Hippocampal formation (tissue), 2 donors: Measurements from ENCODE around the gene BLOC1S5.
"Not testable (repeated sequence)": the region's sequence is repeated elsewhere in the genome, so short reads cannot be mapped to it uniquely, and the experiment has no call there.

Experiments
- DNase-seq, 2 donors: peaks; one replicate each; lab custom pipeline; 2025; lab: John Stamatoyannopoulos, UW

The BLOC1S5 gene

GRCh38 chr6:8080362-8081151, 16.4 kb upstream of the BLOC1S5 start:
- no peak for DNase-seq

DNA sequence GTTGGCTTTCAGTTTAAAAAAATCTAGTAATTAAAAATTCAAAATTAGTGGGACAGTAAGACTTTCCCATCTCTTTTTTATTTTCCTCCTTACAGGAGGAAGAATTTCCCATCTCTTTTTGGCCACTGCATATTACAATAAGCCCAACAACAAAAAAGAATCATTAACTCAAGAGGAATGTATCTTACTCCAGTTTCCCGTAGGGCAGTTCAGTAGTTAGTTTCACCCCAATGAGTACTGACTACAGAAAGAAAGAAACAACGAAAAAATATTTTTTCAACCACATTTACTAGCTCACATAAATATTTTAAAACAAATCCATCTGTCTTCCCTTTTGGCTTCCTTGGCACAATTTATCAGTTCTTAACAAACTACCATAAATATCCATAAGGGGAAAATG, 14.9 kb upstream of the BLOC1S5 start:
- no peak for DNase-seq

GRCh38 chr6:8077991-8078390, 13.8 kb upstream of the BLOC1S5 start:
- DNase-seq, result no peak

DNA sequence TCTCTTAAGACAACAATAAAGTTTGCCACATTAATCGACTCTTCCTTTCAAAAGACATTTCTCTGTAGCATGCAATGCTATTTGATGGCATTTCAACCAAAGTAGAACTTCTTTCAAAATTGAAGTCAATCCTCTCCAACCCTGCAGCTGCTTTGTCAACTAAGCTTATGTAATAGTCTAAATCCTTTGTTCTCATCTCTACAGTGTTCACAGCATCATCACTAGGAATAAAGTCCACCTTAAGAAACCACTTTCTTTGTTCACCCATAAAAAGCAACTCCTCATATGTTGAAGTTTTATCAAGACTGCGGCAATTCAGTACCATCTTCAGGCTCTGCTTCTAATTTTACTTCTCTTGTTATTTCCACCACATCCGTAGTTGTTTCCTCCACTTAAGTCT, 11.5 kb upstream of the BLOC1S5 start:
- no peak for DNase-seq

DNA sequence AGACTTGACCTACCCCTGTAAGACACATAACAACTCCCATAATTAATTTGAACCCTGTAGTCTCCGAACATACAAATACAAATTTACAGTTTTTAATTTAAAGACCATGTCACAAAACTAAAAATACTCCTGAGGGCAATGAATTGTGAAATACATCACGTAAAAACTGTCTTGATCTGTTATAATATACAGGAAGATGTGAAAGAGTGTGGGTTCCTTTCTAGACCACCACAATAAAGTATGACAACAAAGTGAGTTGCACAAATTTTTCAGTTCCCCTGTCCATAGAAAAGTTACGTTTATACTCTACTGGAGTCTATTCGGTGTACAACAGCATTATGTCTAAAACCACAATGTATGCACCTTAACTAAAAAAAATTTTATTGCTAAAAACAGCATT, 11.0 kb upstream of the BLOC1S5 start:
- DNase-seq, result no peak

- DNase-seq, result no peak
Measured at GRCh38 chr6:8074213-8074612, 10.0 kb upstream of the BLOC1S5 start.

DNA sequence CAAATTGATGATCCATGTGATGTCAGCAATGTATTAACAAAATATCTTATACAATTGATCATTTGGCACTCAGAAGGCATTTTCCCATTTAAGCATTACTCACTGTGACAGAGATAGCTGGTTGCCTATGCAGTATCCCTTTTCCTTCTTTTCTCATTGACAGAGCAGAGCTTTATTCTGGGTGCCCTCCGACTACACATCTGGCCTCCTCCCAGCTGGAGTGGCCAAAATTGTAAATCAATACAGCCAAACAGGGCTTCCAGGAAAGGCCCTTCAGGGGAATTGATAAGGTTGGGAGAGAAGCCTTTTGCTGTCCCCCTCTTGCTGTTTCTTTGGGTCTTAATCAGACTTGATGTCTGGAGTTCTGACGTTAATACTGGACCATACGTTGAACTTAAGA, 9.6 kb upstream of the BLOC1S5 start:
- DNase-seq, result no peak

- no peak for DNase-seq
Measured at GRCh38 chr6:8070718-8071117, 6.5 kb upstream of the BLOC1S5 start.

GRCh38 chr6:8069631-8070284, 5.6 kb upstream of the BLOC1S5 start:
- DNase-seq, result no peak

DNA sequence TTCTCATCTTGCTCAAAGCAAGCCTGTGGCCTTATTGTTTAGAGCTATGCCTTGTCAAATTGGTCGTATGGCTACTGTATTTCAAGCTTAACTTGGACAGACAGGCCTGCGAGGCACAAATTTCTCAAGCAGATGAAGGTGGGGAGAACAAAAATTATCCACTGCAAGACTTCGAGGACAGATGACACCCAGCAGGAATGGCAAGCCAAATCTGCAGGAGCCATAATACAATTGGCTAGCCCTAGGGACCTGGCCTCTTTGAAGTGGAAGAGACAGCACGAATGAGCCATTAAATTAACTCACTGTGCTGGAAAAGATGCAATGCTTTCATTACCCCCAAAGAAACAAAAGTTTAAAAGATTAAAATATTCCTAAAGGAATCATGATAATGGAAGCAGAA, 5.0 kb upstream of the BLOC1S5 start:
- DNase-seq, result no peak

GRCh38 chr6:8066108-8066507, 1.9 kb upstream of the BLOC1S5 start:
- DNase-seq, result no peak

DNA sequence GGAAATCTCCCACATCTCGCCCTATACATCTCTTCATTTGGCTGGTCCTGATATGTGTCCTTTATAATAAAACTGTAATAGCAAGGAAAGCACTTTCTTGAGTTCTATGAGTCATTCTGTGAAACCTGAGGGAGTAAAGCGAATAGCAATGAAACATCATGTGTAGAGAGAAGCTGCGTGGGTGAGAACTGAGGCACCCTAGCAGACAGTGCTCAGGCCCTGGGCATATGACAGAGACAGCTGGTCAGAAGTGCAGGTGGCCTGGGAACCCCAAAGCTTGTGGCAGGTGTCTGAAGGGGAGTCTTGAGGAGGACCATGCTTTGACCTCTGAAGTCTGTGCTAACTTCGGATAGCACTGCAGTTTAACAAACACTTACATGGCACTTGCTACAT, 1.3 kb upstream of the BLOC1S5 start:
- DNase-seq, result no peak

- DNase-seq, result no peak
Measured at GRCh38 chr6:8064638-8065518, 689 bp upstream of the BLOC1S5 start.

GRCh38 chr6:8061736-8062135, 2.5 kb downstream of the BLOC1S5 start:
- no peak for DNase-seq

GRCh38 chr6:8060346-8060745, 3.8 kb downstream of the BLOC1S5 start:
- no peak for DNase-seq

- DNase-seq, result peak in 1 of 2 donors; percentile 59
Measured at GRCh38 chr6:8059129-8059528, 5.1 kb downstream of the BLOC1S5 start.

DNA sequence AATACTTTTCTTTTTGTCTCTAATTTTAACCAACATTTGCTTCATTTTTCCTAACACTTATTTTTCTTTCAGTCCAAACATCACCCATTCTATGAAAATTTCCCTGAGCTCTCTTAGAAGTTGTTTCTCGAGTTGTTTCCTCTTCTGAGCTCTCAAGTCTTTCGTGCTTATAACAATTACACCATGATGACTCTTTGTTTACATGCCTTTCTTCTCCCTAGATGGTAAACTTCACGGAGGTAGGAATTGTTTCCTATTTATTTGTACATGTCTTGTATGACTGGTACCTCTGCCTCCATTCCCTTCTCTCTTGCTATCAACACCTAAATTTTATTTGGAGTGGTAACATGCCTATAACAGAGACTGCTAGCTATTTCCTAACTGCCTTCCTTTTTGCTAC, 6.4 kb downstream of the BLOC1S5 start:
- no peak for DNase-seq

DNA sequence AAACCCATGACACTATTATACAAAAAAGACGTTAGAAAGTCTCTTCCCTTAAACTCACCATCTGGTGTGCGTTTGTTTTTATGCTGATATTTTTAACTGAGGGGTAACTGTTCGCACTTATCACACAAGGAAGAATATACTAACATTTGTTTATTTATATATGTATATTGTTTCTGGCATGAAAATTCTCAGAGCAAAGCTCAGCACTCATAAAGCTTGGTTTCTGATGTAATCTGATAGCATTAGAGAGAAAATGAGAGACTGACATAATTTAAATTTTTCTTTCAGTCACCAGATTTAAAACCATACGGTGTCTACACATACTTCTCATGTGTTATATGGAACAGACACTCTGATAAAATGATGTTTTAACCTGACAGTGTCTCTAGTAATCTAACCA, 6.9 kb downstream of the BLOC1S5 start:
- DNase-seq, result no peak

DNA sequence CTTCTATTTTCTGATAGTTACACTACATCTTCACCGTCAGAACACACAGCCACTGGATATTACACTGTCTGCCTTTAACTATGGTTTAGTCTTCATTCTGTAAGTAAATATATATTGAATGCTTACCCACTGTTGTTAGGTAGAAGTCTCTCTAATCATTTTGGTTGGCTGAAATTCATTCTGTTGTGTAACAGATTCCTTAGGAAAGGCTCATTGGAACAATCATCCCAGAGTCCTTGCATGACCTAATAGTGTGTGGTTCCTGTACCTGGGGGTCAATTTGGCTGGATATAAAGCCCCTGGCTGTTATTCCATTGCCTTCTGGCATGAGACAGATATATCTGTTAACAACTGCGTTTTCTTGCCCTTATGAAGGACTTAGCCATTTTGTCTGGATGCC, 9.9 kb downstream of the BLOC1S5 start:
- no peak for DNase-seq

- DNase-seq, result no peak
Measured at GRCh38 chr6:8047541-8048292, 16.5 kb downstream of the BLOC1S5 start.

- not testable (repeated sequence) for DNase-seq
Measured at GRCh38 chr6:8045769-8046168, 18.4 kb downstream of the BLOC1S5 start.

DNA sequence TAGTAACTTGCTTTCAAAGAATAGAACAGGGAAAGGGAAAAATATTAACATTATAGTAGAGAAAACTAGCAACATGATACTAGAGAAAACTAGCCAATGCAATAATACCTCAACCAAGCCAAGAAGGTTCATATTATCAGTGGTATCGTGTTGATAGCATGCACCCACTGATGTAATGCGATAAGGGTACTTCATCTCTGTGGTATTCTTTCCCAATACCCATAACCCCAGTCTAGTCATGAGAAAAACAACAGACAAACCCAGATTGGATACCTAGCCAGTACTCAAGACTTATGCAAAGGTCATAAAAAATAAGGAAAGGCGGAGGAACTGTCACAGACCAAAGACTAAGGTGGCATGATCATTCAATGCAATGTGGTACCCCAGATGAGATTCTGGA, 21.0 kb downstream of the BLOC1S5 start:
- DNase-seq, result no peak
